GM19452 (cell line): Measurements from ENCODE around the gene TSPAN13.
"Not testable (repeated sequence)": the region's sequence is repeated elsewhere in the genome, so short reads cannot be mapped to it uniquely, and the experiment has no call there.

Experiments
- ATAC-seq: cut with Tn5 transposase; IDR thresholded peaks from one replicate; pipeline ENCODE4 v1.9.1; 2021; ENCODE audit not compliant: unreplicated experiment

The TSPAN13 gene

DNA sequence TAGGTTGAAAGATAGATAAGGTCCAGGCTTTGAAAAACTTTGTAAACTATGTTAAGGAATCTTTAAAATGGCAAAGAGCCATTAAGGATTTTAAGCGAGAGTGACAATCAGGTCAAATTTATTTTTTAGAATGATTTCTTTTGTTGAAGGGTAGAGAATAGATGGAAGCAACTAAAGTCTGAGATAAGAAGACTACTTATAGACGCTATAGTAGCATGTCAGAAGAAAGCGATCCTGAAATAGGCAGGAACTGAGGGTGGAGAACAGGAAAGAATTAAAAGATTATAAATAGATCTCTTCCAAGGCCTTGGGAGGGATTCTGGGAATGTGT is 13.0 kb upstream of the TSPAN13 start:
- no peak for ATAC-seq

DNA sequence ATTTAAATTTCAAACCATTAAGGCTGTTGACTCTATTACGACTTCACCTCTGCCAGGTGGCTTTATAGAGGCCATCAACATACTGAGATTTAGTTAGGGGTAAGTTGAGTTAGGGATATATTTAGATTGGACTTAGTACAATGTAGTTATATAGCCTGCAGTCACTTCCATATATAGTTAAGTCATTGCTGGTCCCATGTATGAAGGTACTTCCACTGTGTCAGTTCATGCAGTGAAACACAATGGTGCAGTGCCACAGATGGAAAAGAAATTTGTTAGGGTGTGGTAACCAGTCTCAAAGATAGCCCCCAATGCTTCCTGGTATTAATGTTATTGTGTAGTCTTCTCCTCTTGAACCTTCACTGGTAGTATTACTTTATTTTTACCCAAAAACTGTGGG is 12.6 kb upstream of the TSPAN13 start:
- no peak for ATAC-seq

DNA sequence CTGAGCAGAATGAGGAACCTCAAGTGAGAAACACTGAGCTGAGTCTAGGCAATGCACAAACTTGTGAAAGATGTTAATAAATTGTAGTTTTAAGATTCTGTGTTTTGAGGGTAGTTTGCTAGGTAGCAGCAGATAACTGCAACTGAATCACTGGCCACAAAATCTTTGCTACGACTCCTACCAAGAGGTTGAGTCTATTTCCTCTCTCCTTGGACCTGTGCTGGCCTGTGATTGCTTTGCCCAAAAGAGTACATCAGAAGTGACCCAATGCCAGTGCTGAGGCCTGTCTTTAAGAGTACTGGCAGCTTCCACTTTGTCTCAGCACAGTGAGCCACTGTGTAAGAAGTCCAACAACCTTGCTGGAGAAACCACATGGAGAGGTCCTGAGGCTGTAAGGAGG is 11.9 kb upstream of the TSPAN13 start:
- no peak for ATAC-seq

DNA sequence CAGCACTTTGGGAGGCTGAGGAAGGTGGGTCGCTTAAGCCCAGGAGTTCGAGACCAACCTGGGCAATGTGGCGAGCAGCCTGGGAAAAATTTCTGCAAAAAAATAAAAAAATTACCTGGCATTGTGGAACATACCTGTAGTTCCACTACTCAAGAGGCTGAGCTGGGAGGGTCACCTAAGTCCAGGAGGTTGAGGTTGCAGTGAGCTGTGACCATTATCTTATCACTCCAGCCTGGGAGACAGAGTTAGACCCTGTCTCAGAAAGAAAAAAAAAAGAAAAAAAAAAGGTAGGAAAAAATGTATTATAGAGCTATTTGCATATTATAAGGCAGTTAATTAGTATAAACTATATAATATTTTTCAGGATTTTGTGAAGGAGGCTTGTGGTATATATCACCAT is 11.0 kb upstream of the TSPAN13 start:
- ATAC-seq: no peak

GRCh38 chr7:16743236-16743635 is 10.3 kb upstream of the TSPAN13 start:
- ATAC-seq: no peak

- no peak for ATAC-seq
Observed at GRCh38 chr7:16744518-16745250, 8.9 kb upstream of the TSPAN13 start.

GRCh38 chr7:16745645-16746044 is 7.9 kb upstream of the TSPAN13 start:
- no peak for ATAC-seq

DNA sequence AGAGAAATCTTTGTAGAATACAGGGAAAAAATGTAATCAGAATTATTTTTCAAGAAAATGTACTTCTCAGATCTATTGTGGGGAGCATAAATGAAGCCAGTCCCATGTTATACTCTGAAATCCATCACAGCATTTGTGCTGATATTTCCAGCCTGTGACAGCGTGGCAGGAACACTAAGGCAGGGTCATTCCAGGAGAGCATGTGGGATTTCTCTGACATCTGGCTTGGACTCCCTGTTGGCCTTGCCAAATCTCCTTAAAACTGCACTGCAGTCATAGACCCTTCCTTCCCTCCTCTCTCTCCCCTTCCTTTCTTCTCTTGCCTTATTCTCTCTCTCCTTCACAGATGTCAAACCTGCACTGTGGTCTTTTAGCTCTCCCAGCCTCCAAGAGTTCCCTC is 6.5 kb upstream of the TSPAN13 start:
- no peak for ATAC-seq

- ATAC-seq: no peak
Observed at GRCh38 chr7:16753932-16754855, 639 bp downstream of the TSPAN13 start.

- no peak for ATAC-seq
Observed at GRCh38 chr7:16754856-16755317, 1.3 kb downstream of the TSPAN13 start.

GRCh38 chr7:16755397-16755796 is 1.8 kb downstream of the TSPAN13 start:
- ATAC-seq: no peak

DNA sequence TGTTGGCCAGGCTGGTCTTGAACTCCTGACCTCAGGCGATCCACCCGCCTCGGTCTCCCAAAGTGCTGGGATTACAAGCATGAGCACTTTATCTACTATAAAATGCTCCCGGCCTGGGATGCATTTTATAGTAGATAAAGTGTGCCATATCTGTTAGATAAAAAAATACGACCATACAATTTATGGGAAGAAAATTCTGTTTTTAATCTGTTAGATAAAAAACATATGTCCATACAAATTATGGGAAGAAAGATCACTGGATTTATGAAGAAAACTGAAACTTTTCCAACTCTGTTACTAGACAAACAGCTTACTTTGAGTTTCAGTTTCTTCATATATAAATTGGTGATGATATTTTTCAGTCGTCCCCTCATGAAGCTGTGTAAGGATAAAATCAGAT is 4.5 kb downstream of the TSPAN13 start:
- ATAC-seq: no peak

DNA sequence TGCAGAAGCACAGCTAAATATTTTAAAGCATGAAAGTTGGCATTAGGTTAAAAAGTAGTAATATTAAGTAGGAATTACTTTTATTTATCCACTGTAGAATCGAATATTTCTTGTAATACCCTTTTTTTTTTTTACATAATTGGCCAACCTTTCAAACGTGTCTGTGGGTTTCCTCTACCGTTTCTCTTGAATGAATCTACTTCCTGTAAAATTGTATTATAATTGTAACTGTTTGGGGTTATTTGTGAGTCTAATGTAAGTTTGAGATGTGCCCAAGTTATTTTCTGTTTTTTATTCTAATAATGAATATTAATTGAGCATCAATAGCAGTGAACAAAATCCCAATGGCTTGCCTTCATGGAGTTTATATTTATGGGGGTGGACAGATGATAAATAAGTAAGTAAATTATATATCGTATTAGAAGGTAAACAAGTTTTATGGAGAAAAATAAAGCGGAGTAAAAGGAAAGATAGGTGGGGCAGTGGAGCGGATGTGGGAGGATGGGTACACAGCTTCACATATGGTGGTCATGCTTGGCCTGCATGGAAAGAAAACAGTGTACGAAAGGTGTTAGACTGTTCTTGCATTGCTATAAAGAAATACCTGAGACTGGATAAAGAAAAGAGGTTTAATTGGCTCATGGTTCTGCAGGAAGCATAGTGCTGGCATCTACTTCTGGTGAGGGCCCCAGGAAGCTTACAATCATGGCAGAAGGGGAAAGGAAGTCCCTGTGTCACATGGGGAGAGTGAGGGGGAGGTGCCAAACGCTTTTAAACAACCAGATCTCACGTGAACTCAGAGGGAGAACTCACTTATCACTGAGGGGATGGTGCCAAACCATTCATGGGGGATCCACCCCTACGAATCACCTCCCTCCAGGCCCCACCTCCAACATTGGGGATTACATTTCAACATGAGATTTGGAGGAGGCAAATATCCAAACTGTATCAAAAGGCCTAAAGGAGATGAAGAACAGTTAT is 5.4 kb downstream of the TSPAN13 start:
- no peak for ATAC-seq

- ATAC-seq: no peak
Observed at GRCh38 chr7:16759840-16760239, 6.3 kb downstream of the TSPAN13 start.

GRCh38 chr7:16762177-16762576 is 8.6 kb downstream of the TSPAN13 start:
- ATAC-seq: no peak

DNA sequence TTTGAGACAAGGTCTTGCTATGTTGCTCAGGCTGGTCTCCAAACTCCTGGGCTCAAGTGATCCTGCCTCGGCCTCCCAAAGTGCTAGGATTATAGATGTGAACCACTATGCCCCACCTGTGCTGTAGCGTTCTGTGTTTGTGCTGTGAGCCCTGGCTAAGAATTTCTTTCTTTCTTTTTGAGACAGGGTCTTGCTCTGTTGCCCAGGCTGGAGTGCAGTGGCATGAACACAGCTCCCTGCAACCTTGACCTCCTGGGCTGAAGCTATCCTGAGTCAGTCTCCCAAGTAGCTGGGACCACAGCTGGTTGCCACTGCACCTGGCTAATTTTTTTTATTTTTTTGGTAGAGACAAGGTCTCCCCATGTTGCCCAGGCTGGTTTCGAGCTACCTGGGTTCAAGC is 11.4 kb downstream of the TSPAN13 start:
- ATAC-seq: no peak

GRCh38 chr7:16765436-16765859 is 11.9 kb downstream of the TSPAN13 start:
- ATAC-seq: no peak

DNA sequence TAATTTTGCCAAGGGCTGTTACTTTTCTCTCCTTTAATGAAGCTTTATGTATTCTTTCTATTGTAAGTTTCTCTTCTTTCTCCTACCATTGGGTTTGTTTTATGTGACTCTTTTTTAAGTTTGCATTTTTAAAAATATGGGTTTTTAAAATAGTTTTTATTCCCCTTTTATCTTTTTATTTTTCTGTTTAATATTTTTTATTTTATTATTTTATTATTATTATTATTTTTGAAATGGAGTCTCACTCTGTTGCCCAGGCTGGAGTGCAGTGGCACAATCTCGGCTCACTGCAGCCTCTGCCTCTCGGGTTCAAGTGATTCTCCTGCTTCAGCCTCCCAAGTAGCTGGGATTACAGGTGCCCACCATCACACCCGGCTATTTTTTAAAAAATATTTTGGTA is 16.4 kb downstream of the TSPAN13 start:
- not testable (repeated sequence) for ATAC-seq

DNA sequence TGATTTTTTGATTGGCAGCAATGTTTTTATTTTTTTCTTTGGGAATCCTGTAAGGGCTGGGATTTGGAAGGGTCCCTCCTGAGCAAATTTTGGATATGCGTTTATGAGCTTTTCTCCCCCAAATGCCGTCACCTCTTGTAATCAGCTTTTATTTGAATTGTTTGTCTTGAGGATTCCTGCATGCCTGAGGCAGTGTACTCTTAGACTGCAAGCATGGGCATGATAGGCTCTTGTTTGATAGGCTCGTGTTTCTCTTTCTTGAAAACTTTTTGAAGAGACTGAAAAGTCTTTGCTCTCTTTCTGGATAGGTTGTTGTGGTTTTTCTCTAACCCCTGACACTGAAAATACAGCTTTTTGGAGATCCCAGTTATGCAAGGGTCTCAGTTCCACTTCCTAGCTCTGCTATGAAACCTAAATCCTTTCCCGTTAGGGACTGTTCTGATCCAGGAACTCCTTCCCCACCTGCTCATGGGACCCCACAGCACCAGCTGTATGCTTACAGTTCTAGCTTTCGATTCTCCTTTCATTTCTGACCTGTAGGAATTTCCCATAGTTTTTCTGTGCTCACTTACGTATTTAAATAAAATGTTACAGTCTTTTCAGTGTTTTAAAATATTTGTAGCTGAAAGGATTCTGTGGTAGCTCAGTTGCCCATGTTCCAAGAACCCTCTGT is 17.2 kb downstream of the TSPAN13 start:
- ATAC-seq: no peak

DNA sequence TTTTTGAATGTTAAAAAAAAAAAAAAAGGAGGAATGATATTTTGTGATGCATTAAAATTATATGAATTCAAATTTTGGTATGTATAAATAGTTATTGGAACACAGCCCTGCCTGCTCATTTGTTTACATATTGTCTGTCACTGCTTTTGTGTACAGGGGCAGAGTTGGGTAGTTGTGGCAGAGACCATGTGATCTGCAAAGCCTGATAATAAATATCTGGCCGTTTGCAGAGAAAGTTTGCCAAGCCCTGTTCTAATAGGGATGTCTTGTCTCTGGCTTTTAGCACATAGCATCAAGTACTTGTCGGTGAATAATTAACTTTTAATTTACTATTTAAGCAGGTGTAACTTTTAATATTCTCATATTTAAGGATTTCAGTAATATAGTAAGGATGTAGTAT is 19.8 kb downstream of the TSPAN13 start:
- no peak for ATAC-seq

DNA sequence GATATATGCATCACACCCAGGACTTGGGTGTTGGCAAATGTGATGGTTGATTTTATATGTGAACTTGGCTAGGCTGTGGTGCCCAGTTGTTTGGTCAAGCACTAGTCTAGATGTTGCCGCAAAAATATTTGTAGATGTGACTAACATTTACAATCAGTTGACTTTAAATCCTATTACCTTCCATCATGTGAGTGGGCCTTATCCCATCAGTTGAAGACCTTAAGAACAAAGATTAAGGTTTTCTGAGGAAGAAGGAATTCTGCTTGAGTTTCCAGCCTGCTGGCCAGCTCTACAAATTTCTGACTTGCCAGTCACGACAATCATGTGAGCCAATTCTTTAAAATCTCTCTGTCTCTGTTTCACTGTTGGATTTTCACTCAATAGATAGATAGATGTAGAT is 20.3 kb downstream of the TSPAN13 start:
- no peak for ATAC-seq
